Transverse colon (tissue), 3 donors: Measurements from ENCODE around the gene ZBTB18.

ENCODE experiments used
- EP300 ChIP-seq: sonication (generic); formaldehyde crosslinking; IDR thresholded peaks from one replicate; pipeline ENCODE4 v1.6.1; 2017; ENCODE audit warnings: antibody characterized with exemption, low read depth
- TF ChIP-seq, protein P1 (sequence below), 5 experiments: fragments of 200-600 bp in 3 of 5; fragments of 450-650 bp in 2 of 5; sonication (generic) in 3 of 5; IDR thresholded peaks; 1 replicate in 2 of 5; 2 replicates in 3 of 5; pipeline ENCODE4 v1.5.1; 2016 to 2017; ENCODE audit warnings: antibody characterized with exemption in 5 of 5, inconsistent platforms in 3 of 5, mild to moderate bottlenecking in 2 of 5, moderate library complexity in 1 of 5

DNA sequence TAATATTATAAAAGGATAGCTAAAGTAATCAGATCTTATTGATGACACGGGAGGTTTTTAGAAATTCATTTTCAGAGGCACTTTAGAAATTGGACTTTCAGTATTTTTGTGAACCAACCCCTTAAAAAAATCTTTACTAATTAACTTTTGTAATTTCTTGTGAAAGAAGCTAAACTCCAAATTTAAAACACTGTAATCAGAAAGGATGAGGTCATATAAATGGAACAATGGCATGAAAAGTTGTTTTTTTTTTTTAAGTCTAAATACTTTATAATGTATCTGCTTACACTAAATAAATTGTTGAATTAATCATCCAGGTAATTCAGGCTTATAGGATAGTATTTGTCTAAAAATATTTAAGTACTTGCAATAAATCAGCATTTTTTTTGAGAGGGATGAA, 9.0 kb downstream of the ZBTB18 start:
- TF ChIP-seq, protein P1, sequence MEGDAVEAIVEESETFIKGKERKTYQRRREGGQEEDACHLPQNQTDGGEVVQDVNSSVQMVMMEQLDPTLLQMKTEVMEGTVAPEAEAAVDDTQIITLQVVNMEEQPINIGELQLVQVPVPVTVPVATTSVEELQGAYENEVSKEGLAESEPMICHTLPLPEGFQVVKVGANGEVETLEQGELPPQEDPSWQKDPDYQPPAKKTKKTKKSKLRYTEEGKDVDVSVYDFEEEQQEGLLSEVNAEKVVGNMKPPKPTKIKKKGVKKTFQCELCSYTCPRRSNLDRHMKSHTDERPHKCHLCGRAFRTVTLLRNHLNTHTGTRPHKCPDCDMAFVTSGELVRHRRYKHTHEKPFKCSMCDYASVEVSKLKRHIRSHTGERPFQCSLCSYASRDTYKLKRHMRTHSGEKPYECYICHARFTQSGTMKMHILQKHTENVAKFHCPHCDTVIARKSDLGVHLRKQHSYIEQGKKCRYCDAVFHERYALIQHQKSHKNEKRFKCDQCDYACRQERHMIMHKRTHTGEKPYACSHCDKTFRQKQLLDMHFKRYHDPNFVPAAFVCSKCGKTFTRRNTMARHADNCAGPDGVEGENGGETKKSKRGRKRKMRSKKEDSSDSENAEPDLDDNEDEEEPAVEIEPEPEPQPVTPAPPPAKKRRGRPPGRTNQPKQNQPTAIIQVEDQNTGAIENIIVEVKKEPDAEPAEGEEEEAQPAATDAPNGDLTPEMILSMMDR (IDR thresholded peaks at IDR 0.05), result no peak
- no peak for TF ChIP-seq EP300
